SU-DHL-6 (cell line): ENCODE results near the gene ZSWIM2.

Source experiments
- H2AFZ ChIP-seq: fragments of 200-600 bp; sonication (generic); 2 replicates; pipeline ENCODE4 v1.6.1; 2014; ENCODE audit warnings: low read depth, mild to moderate bottlenecking, moderate library complexity, mixed read lengths, antibody characterized with exemption, low read length; ENCODE audit not compliant: severe bottlenecking
- H3F3A ChIP-seq: fragments of 200-600 bp; shearing (Covaris generic); 2 replicates; pipeline ENCODE4 v1.6.0; 2016; ENCODE audit warnings: antibody characterized with exemption, mild to moderate bottlenecking; ENCODE audit not compliant: insufficient read depth
- H3K27ac ChIP-seq: fragments of 200-600 bp; sonication (generic); 2 replicates; pipeline ENCODE4 v1.5.1; 2016; ENCODE audit warnings: low read depth, mild to moderate bottlenecking, low read length, moderate library complexity, mixed read lengths
- H3K27me3 ChIP-seq: fragments of 200-600 bp; sonication (generic), shearing (Covaris generic); 2 replicates; pipeline ENCODE4 v1.6.0; 2014; ENCODE audit warnings: mild to moderate bottlenecking, low read length
- H3K36me3 ChIP-seq: fragments of 200-600 bp; sonication (generic); 2 replicates; pipeline ENCODE4 v1.6.1; 2014; ENCODE audit warnings: mild to moderate bottlenecking, low read length, mixed read lengths
- H3K4me2 ChIP-seq: fragments of 300-600, 200-600 bp; shearing (Covaris generic), sonication (generic); 2 replicates; pipeline ENCODE4 v1.6.0; 2014; ENCODE audit warnings: low read length, low read depth, mild to moderate bottlenecking; ENCODE audit not compliant: poor library complexity, severe bottlenecking
- H3K4me3 ChIP-seq: fragments of 200-600 bp; sonication (generic); 2 replicates; pipeline ENCODE4 v1.5.1; 2014; ENCODE audit warnings: antibody characterized with exemption, low read length, mild to moderate bottlenecking, mixed read lengths; ENCODE audit not compliant: insufficient read depth, poor library complexity, severe bottlenecking
- H3K79me2 ChIP-seq: fragments of 200-600 bp; sonication (generic); 2 replicates; pipeline ENCODE4 v1.6.1; 2014; ENCODE audit warnings: mild to moderate bottlenecking, low read length, moderate library complexity; ENCODE audit not compliant: insufficient read depth
- H3K9ac ChIP-seq: fragments of 200-600 bp; sonication (generic); 2 replicates; pipeline ENCODE4 v1.7.0; 2014; ENCODE audit warnings: mild to moderate bottlenecking, low read length
- H3K9me2 ChIP-seq: fragments of 200-600 bp; sonication (generic); replicated peaks from 2 replicates; pipeline ENCODE4 v1.6.1; 2014; ENCODE audit warnings: low read length; ENCODE audit not compliant: insufficient read depth
- H3K9me3 ChIP-seq: fragments of 200-600 bp; sonication (generic); 2 replicates; pipeline ENCODE4 v1.6.1; 2014; ENCODE audit warnings: low read length, mixed read lengths; ENCODE audit not compliant: insufficient read depth
- H4K20me1 ChIP-seq: fragments of 200-600 bp; sonication (generic); 2 replicates; pipeline ENCODE4 v1.6.1; 2014; ENCODE audit warnings: low read depth, mild to moderate bottlenecking, antibody characterized with exemption, low read length, moderate library complexity, mixed read lengths
- EZH2phosphoT487 ChIP-seq: fragments of 200-600 bp; sonication (generic), shearing (Covaris generic); conservative IDR thresholded peaks from 2 replicates; pipeline ENCODE4 v1.6.1; 2018; ENCODE audit warnings: mild to moderate bottlenecking, antibody characterized with exemption, low read length, moderate library complexity, mixed read lengths
- TF ChIP-seq, protein P1 (sequence below): fragments of 200-600 bp; sonication (generic); IDR thresholded peaks from one replicate; pipeline ENCODE4 v1.5.1; 2017; ENCODE audit warnings: antibody characterized with exemption, mild to moderate bottlenecking, low read length, moderate library complexity; ENCODE audit not compliant: insufficient read depth, poor library complexity, severe bottlenecking

The ZSWIM2 gene

DNA sequence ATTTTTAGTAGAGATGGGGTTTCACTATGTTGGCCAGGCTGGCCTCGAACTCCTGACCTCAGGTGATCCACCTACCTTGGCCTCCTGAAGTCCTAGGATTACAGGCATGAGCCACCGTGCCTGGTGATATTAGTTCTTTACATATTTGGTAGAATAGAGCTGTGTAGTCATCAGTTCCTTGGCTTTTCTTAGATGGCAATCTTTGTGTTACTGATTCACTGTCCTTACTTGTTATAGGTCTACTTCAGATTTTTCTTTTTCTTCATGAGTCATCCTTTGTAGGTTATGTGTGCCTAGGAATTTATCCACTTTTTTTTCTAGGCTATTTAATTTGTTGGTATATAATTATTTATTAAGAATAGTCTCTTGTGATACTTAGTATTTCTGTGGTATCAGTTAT is 30.3 kb upstream of the ZSWIM2 start:
- H3K79me2 ChIP-seq: no peaks in the 10 kb centered on the region
- no peak overlapping the region for H3K27ac ChIP-seq
- TF ChIP-seq, protein P1, sequence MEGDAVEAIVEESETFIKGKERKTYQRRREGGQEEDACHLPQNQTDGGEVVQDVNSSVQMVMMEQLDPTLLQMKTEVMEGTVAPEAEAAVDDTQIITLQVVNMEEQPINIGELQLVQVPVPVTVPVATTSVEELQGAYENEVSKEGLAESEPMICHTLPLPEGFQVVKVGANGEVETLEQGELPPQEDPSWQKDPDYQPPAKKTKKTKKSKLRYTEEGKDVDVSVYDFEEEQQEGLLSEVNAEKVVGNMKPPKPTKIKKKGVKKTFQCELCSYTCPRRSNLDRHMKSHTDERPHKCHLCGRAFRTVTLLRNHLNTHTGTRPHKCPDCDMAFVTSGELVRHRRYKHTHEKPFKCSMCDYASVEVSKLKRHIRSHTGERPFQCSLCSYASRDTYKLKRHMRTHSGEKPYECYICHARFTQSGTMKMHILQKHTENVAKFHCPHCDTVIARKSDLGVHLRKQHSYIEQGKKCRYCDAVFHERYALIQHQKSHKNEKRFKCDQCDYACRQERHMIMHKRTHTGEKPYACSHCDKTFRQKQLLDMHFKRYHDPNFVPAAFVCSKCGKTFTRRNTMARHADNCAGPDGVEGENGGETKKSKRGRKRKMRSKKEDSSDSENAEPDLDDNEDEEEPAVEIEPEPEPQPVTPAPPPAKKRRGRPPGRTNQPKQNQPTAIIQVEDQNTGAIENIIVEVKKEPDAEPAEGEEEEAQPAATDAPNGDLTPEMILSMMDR: no peak
- no peak for TF ChIP-seq EZH2phosphoT487
- H4K20me1 ChIP-seq: no peaks in the 10 kb centered on the region
- no peaks in the 10 kb centered on the region for H3F3A ChIP-seq
- no peak overlapping the region for H2AFZ ChIP-seq
- H3K36me3 ChIP-seq: no peaks in the 10 kb centered on the region
- H3K9ac ChIP-seq: no peak overlapping the region
- H3K4me2 ChIP-seq: no peak overlapping the region
- H3K4me3 ChIP-seq: no peak overlapping the region
- no peaks in the 10 kb centered on the region for H3K27me3 ChIP-seq
- H3K9me2 ChIP-seq: no peaks in the 10 kb centered on the region
- H3K9me3 ChIP-seq: no peaks in the 10 kb centered on the region

DNA sequence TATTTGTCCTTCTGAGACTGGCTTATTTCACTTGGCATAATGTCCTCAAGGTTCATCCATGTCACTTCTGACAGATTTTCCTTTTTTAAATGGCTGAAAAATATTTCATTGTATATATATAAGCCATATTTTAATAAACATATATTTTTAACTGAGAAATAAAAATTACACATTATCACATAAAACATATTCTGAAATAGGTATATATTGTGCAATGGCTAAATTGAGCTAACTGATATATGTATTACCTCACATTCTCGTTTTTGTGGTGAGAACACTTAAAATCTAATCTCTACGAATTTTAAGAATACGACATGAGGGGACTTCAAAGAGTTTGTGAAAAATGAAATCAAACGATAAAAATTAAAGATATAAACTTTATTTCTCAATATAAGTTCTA is 25.7 kb upstream of the ZSWIM2 start:
- H3K79me2 ChIP-seq: no peaks in the 10 kb centered on the region
- H3K27me3 ChIP-seq: no peaks in the 10 kb centered on the region
- no peaks in the 10 kb centered on the region for H3F3A ChIP-seq
- H4K20me1 ChIP-seq: no peaks in the 10 kb centered on the region
- no peak overlapping the region for H3K4me3 ChIP-seq
- H3K36me3 ChIP-seq: no peaks in the 10 kb centered on the region
- no peaks in the 10 kb centered on the region for H3K9me2 ChIP-seq
- no peak overlapping the region for H3K9ac ChIP-seq
- H3K4me2 ChIP-seq: no peak overlapping the region
- H3K9me3 ChIP-seq: no peaks in the 10 kb centered on the region
- no peak for TF ChIP-seq EZH2phosphoT487
- TF ChIP-seq, protein P1: no peak
- H3K27ac ChIP-seq: no peak overlapping the region
- no peak overlapping the region for H2AFZ ChIP-seq

DNA sequence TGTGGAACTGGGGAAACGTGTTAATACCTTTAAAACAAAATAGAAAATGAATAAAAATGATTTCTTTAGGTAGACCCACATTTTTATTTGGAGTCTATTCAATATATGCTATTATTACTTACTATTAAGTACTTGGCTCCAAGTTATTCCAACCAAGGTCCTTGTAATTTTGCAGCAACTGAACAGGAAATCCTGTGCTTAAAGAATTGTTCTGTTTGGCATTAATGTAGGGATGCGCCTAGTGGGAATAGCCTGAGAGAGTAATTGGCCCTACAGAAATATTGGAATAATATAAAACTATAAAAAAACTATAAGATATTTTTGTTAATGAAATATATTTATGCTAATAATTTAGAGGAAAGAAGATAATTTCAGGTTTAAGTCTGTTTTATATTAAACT is 22.9 kb upstream of the ZSWIM2 start:
- no peak overlapping the region for H3K9ac ChIP-seq
- H3K4me2 ChIP-seq: no peak overlapping the region
- H3K9me3 ChIP-seq: no peaks in the 10 kb centered on the region
- no peaks in the 10 kb centered on the region for H4K20me1 ChIP-seq
- H3K27me3 ChIP-seq: no peaks in the 10 kb centered on the region
- no peak overlapping the region for H3K4me3 ChIP-seq
- H2AFZ ChIP-seq: no peak overlapping the region
- no peaks in the 10 kb centered on the region for H3K79me2 ChIP-seq
- H3K27ac ChIP-seq: no peak overlapping the region
- no peaks in the 10 kb centered on the region for H3F3A ChIP-seq
- H3K9me2 ChIP-seq: no peaks in the 10 kb centered on the region
- no peak for TF ChIP-seq EZH2phosphoT487
- TF ChIP-seq, protein P1: no peak
- no peaks in the 10 kb centered on the region for H3K36me3 ChIP-seq
